Measurements from ENCODE around the gene HUS1.

- TF ChIP-seq POLR2A (IDR thresholded peaks at IDR 0.05) (no peak), CTCF (IDR thresholded peaks at IDR 0.05) (no peak), EP300 (IDR thresholded peaks at IDR 0.05) (no peak)
These were observed 48.1 kb downstream of the HUS1 start for GRCh38 chr7:47931005-47932004.
